ENCODE data around the gene LRRC3. TPM values are rescaled to one million over a fixed set of nuclear protein-coding genes. Genes with fewer than 3 reads are reported as not detected.

The LRRC3 gene
- total and polyA plus RNA-seq, 2 donors (not counting 3 experiments of a cell fraction or from before 2014, with no cell fraction given): 4.8 to 4.9 TPM

DNA sequence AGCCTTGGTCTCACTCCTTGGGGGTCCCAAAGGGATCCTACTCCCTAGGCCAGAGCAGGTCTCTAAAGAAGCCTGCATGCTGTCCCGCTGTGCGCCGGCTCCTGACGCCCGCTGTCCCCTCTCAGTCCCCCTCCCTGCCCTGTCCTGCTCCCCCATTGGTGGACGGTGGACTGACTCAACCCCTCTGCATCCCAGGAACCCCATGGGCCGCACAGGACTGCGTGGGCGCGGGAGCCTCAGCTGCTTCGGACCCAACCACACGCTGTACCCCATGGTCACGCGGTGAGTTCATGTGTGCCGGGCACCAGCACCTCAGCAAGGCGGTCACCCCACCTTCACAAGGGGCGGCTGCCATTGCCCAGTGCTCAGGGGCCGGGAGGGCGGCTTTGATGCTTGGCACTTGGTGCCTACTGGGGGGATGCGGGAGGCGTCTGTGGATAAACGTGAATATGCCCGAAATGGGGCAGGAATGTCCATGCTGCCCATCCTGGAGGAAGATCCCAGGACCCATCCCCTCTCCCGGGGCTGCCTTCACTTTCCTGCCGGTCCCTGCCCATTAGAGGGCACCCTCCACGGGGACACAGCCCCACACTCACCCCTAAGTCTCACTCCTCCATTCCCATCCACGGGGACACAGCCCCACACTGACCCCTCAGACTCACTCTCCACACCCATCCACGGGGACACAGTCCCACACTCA, 20.2 kb upstream of the LRRC3 start:
- no peak for FAIRE-seq
- Histone ChIP-seq H3K4me2 (ENCODE audit: insufficient read depth, low read length) (no peak overlapping the region), H3K27ac (ENCODE audit: insufficient read depth, low read depth, low read length) (no peak overlapping the region), H3K9me1 (replicated peaks; ENCODE audit: control insufficient read depth, extremely low read depth, insufficient read depth, low read length) (no peaks in the 10 kb centered on the region), H3K9me3 (replicated peaks; ENCODE audit: control insufficient read depth, insufficient read depth, low read length) (no peaks in the 10 kb centered on the region), H4K20me1 (replicated peaks; ENCODE audit: control insufficient read depth, extremely low read depth, insufficient read depth, low read length) (no peaks in the 10 kb centered on the region), H3K36me3 (ENCODE audit: control insufficient read depth in 2 of 2, extremely low read depth in 1 of 2, insufficient read depth in 2 of 2, low read length in 2 of 2) (no peaks in the 10 kb centered on the region), H3K79me2 (ENCODE audit: control insufficient read depth, insufficient read depth, low read length) (no peaks in the 10 kb centered on the region), H3K4me3 (replicated peaks in 1 of 3; ENCODE audit: insufficient read depth in 1 of 3, low read depth in 1 of 3, low read length in 3 of 3) (no peak overlapping the region), H3K4me1 (ENCODE audit: control insufficient read depth, extremely low read depth, insufficient read depth, low read length) (no peaks in the 10 kb centered on the region), H2AFZ (ENCODE audit: low read depth, low read length) (no peak overlapping the region), H3K9ac (replicated peaks; ENCODE audit: extremely low read depth, insufficient read depth, low read length) (no peak overlapping the region), H3K27me3 (ENCODE audit: control insufficient read depth in 2 of 2, insufficient read depth in 2 of 2, low read length in 2 of 2) (no peaks in the 10 kb centered on the region)
- dilution Hi-C loops (cut with MboI; ENCODE audit: extremely low pct_ligation_motif_present, low sequenced_read_pairs) (no loop called here), intact Hi-C loops (cut with micrococcal nuclease) (no loop called here)
- CTCF ChIA-PET: no interaction called here
- POLR2A ChIA-PET: no interaction called here
- no peak for DNase-seq (ENCODE audit: low read depth, low spot score)
- BruUV-seq (replicated peaks): no TSS peak
- TF ChIP-seq MAX (IDR thresholded peaks at IDR 0.05; ENCODE audit: insufficient read depth, insufficient read length): no peak
- TF ChIP-seq FOS (IDR thresholded peaks at IDR 0.05; ENCODE audit: borderline replicate concordance, insufficient read depth, low read length): no peak
- TF ChIP-seq EZH2 (IDR thresholded peaks at IDR 0.05; ENCODE audit: borderline replicate concordance, low read depth, low read length, severe bottlenecking): no peak
- TF ChIP-seq, protein P1, sequence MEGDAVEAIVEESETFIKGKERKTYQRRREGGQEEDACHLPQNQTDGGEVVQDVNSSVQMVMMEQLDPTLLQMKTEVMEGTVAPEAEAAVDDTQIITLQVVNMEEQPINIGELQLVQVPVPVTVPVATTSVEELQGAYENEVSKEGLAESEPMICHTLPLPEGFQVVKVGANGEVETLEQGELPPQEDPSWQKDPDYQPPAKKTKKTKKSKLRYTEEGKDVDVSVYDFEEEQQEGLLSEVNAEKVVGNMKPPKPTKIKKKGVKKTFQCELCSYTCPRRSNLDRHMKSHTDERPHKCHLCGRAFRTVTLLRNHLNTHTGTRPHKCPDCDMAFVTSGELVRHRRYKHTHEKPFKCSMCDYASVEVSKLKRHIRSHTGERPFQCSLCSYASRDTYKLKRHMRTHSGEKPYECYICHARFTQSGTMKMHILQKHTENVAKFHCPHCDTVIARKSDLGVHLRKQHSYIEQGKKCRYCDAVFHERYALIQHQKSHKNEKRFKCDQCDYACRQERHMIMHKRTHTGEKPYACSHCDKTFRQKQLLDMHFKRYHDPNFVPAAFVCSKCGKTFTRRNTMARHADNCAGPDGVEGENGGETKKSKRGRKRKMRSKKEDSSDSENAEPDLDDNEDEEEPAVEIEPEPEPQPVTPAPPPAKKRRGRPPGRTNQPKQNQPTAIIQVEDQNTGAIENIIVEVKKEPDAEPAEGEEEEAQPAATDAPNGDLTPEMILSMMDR (IDR thresholded peaks at IDR 0.05; ENCODE audit: extremely low read depth in 1 of 2, insufficient read depth in 1 of 2, low read depth in 1 of 2, low read length in 2 of 2): no peak
- TF ChIP-seq POLR2AphosphoS5 (IDR thresholded peaks at IDR 0.05; ENCODE audit: insufficient read depth, low read depth, low read length): no peak
- no peak for TF ChIP-seq GATA2 (IDR thresholded peaks at IDR 0.05; ENCODE audit: insufficient read depth, insufficient read length, low read depth, low read length)
- TF ChIP-seq MYC (IDR thresholded peaks at IDR 0.05; ENCODE audit: low read depth, low read length): no peak
- no peak for TF ChIP-seq JUN (IDR thresholded peaks at IDR 0.05; ENCODE audit: borderline replicate concordance, insufficient read depth, insufficient read length, low read depth)
- TF ChIP-seq POLR2A (IDR thresholded peaks at IDR 0.05; ENCODE audit: low read depth, low read length): no peak

All from endothelial cell of umbilical vein (primary cell).